Trophoblast cell (in vitro differentiated cells and primary cell): Measurements from ENCODE around the gene ZNF516.

Experiments used
- DNase-seq, 2 donors: peaks; one replicate each; pipeline ENCODE4 v3.0.0-alpha.2; 2016
- H2AFZ ChIP-seq: 2 replicates; pipeline ENCODE4 v1.6.1; 2013; ENCODE audit warnings: low read length, moderate library complexity, mild to moderate bottlenecking; ENCODE audit not compliant: insufficient read depth, poor library complexity
- H2AK5ac ChIP-seq: 2 replicates; pipeline ENCODE4 v1.6.1; 2013; ENCODE audit warnings: mild to moderate bottlenecking, low read length
- H2BK120ac ChIP-seq: 2 replicates; pipeline ENCODE4 v1.6.1; 2013; ENCODE audit warnings: low read length, mild to moderate bottlenecking, moderate library complexity; ENCODE audit not compliant: insufficient read depth, poor library complexity
- H2BK12ac ChIP-seq: 2 replicates; pipeline ENCODE4 v1.6.1; 2013; ENCODE audit warnings: mild to moderate bottlenecking, low read length, moderate library complexity
- H2BK5ac ChIP-seq: 2 replicates; pipeline ENCODE4 v1.6.1; 2013; ENCODE audit warnings: low read length, low read depth, moderate library complexity, mild to moderate bottlenecking; ENCODE audit not compliant: poor library complexity
- H3K14ac ChIP-seq: 2 replicates; pipeline ENCODE4 v1.6.1; 2013; ENCODE audit warnings: mild to moderate bottlenecking, low read length
- H3K18ac ChIP-seq: 2 replicates; pipeline ENCODE4 v1.6.1; 2013; ENCODE audit warnings: mild to moderate bottlenecking, low read length
- H3K23ac ChIP-seq: 2 replicates; pipeline ENCODE4 v1.6.1; 2013; ENCODE audit warnings: low read length
- H3K27ac ChIP-seq: 2 replicates; pipeline ENCODE4 v1.5.1; 2013; ENCODE audit warnings: low read depth, mild to moderate bottlenecking, inconsistent platforms, low read length, moderate library complexity
- H3K27me3 ChIP-seq: 2 replicates; pipeline ENCODE4 v1.6.1; 2013; ENCODE audit warnings: inconsistent platforms, mild to moderate bottlenecking, low read length, moderate library complexity; ENCODE audit not compliant: insufficient read depth
- H3K36me3 ChIP-seq, 2 experiments: 1 replicate in 1 of 2; 2 replicates in 1 of 2; pipeline ENCODE4 v1.6.1; 2013; ENCODE audit warnings: low read length in 2 of 2, mild to moderate bottlenecking in 2 of 2, moderate library complexity in 1 of 2; ENCODE audit not compliant: insufficient read depth in 2 of 2, control insufficient read depth in 1 of 2
- H3K4ac ChIP-seq: 2 replicates; pipeline ENCODE4 v1.6.1; 2013; ENCODE audit warnings: low read depth, mild to moderate bottlenecking, low read length, moderate library complexity
- H3K4me1 ChIP-seq, 2 experiments: 1 replicate in 1 of 2; 2 replicates in 1 of 2; pipeline ENCODE4 v1.6.1; 2013; ENCODE audit warnings: low read length in 2 of 2, mild to moderate bottlenecking in 2 of 2, moderate library complexity in 1 of 2; ENCODE audit not compliant: insufficient read depth in 2 of 2, control insufficient read depth in 1 of 2
- H3K4me2 ChIP-seq: 2 replicates; pipeline ENCODE4 v1.6.1; 2013; ENCODE audit warnings: inconsistent platforms, mild to moderate bottlenecking, low read length, moderate library complexity
- H3K4me3 ChIP-seq: 2 replicates; pipeline ENCODE4 v1.5.1; 2013; ENCODE audit warnings: mild to moderate bottlenecking, low read depth, low read length, inconsistent platforms
- H3K79me1 ChIP-seq: one replicate; pipeline ENCODE4 v1.6.1; 2013; ENCODE audit warnings: low read length
- H3K79me2 ChIP-seq: 2 replicates; pipeline ENCODE4 v1.6.1; 2013; ENCODE audit warnings: low read length, mild to moderate bottlenecking; ENCODE audit not compliant: control insufficient read depth, insufficient read depth, poor library complexity
- H3K9ac ChIP-seq: 2 replicates; pipeline ENCODE4 v1.6.1; 2013; ENCODE audit warnings: mild to moderate bottlenecking, low read length
- H3K9me3 ChIP-seq: 2 replicates; pipeline ENCODE4 v1.6.1; 2013; ENCODE audit warnings: low read depth, mild to moderate bottlenecking, control low read depth, inconsistent platforms, low read length; ENCODE audit not compliant: insufficient read depth
- H4K12ac ChIP-seq: 2 replicates; pipeline ENCODE4 v1.6.1; 2013; ENCODE audit warnings: low read depth, mild to moderate bottlenecking, low read length, moderate library complexity
- H4K8ac ChIP-seq: 2 replicates; pipeline ENCODE4 v1.6.1; 2013; ENCODE audit warnings: low read depth, mild to moderate bottlenecking, low read length, moderate library complexity
- H4K91ac ChIP-seq: one replicate; pipeline ENCODE4 v1.6.1; 2013; ENCODE audit warnings: low read depth, mild to moderate bottlenecking, low read length, moderate library complexity
- WGBS: extraction: QIAGEN DNeasy Blood & Tissue Kit; methylation state at CpG from one replicate; pipeline ENCODE4 v1.1.7; 2013; ENCODE audit warnings: missing lambda C conversion rate; ENCODE audit not compliant: insufficient read length, insufficient coverage; ENCODE audit errors: extremely low coverage; 5-methylcytosine and 5-hydroxymethylcytosine counted together

Gene ZNF516

DNA sequence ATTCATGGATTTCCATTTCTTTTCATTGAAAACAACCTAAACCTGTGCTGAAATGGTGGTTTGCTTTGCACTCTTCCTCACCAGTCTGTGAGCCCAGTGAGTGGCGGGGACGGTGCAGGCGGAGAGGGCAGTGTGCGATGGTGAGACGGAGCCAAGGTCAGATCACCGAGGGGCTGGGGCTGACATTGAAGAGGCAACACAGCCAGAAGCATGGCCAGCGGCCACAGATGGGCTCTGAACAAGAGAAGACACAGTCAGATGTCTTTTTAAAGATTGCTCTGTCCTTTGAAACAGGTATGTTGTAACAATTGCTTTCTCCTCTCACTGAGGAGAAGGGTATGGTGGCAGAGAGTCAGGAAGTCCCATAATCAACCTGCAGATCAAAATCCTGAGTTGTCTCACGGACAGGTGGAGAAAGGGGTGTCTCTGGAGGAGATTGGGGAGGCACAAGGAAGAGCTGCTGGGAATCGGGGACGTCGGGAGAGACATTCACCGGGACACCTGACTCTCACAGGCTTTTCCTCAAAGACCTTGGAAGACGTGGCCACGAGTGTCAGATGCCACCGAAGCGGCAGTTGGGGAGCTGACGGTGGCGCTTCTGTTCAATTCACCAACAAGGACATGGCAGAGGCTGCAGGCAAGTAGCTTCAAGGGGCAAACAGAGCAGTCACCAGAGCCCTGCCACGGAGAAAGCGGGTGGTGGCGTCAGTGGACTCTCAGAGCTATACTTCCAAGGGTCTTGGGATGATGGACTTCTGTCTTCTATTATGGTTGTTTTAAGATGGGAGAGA, 12.1 kb upstream of the ZNF516 start:
- Histone ChIP-seq H3K18ac (no peak overlapping the region), H3K79me2 (no peaks in the 10 kb centered on the region), H4K12ac (no peak overlapping the region), H4K91ac (no peak overlapping the region), H2BK120ac (no peak overlapping the region), H3K14ac (no peak overlapping the region), H2AK5ac (no peak overlapping the region), H3K23ac (no peak overlapping the region), H3K79me1 (no peaks in the 10 kb centered on the region), H2BK12ac (no peak overlapping the region), H3K4me2 (no peak overlapping the region), H2BK5ac (no peak overlapping the region), H3K4me1 (no peaks in the 10 kb centered on the region), H3K36me3 (no peaks in the 10 kb centered on the region), H3K9ac (no peak overlapping the region), H3K4ac (no peak overlapping the region), H3K27ac (no peak overlapping the region), H3K27me3 (no peaks in the 10 kb centered on the region), H3K9me3 (peaks cover 2% of the 10 kb centered on the region), H2AFZ (no peak overlapping the region), H3K4me3 (no peak overlapping the region), H4K8ac (no peak overlapping the region)
- WGBS, result no CpG with 5 or more reads among the region's 21 CpGs
- DNase-seq, result no peak

DNA sequence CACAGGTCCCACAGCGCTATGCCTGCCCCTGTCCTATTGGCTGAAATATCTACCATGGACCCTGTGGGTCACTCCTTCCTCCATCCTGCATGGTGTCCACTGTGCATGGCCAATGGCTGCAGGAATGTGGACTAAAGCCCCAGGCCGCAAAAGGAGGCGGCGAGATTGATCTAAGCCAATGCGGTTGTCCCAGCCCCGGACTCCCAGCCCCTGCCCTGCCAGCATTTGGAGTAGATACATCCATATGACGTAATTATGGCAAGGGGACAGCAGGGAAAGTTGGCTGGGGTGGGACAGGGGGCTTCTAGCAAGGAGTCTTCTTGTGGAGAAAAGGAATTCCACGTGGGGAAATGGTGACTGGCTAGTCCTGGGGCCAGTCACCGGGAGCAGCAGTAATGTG, 11.4 kb upstream of the ZNF516 start:
- WGBS, result no CpG with 5 or more reads among the region's 9 CpGs
- Histone ChIP-seq H2BK12ac (no peak overlapping the region), H2AFZ (no peak overlapping the region), H3K9me3 (peaks cover 2% of the 10 kb centered on the region), H4K12ac (no peak overlapping the region), H3K79me2 (no peaks in the 10 kb centered on the region), H2AK5ac (no peak overlapping the region), H3K79me1 (no peaks in the 10 kb centered on the region), H3K23ac (no peak overlapping the region), H2BK120ac (no peak overlapping the region), H3K4me2 (no peak overlapping the region), H3K4ac (no peak overlapping the region), H3K27ac (no peak overlapping the region), H2BK5ac (no peak overlapping the region), H4K91ac (no peak overlapping the region), H3K18ac (no peak overlapping the region), H3K27me3 (no peaks in the 10 kb centered on the region), H3K4me1 (no peaks in the 10 kb centered on the region), H3K36me3 (no peaks in the 10 kb centered on the region), H4K8ac (no peak overlapping the region), H3K9ac (no peak overlapping the region), H3K4me3 (no peak overlapping the region), H3K14ac (no peak overlapping the region)
- DNase-seq, result no peak

DNA sequence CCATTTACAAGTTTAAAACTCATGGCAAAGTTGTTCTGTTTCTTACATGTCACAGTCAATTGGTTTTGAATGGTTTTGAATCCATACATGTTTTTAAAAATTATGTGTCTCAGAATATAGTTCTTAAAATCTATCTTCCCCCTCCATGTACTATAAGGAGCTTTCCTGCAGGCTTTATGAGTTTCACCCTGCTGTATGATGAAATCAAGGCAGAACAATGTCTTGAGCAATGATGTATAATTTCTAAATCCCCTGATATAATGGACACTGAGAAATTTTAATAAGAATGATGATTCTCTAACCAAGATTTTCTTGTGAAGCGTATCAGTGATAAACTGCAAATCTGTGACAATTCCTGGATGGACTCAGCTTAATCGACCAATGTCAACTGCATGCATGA, 10.6 kb upstream of the ZNF516 start:
- Histone ChIP-seq H3K36me3 (no peaks in the 10 kb centered on the region), H3K79me1 (no peaks in the 10 kb centered on the region)
- no CpG with 5 or more reads among the region's 2 CpGs for WGBS

GRCh38 chr18:76504749-76505148, 9.7 kb upstream of the ZNF516 start:
- Histone ChIP-seq H3K9me3 (peaks cover 2% of the 10 kb centered on the region), H3K4me2 (no peak overlapping the region), H3K18ac (no peak overlapping the region), H3K14ac (no peak overlapping the region), H2BK5ac (no peak overlapping the region), H4K12ac (no peak overlapping the region), H4K8ac (no peak overlapping the region), H4K91ac (no peak overlapping the region), H3K4ac (no peak overlapping the region), H2AFZ (no peak overlapping the region), H2BK12ac (no peak overlapping the region), H3K79me1 (no peaks in the 10 kb centered on the region), H3K79me2 (no peaks in the 10 kb centered on the region), H2AK5ac (no peak overlapping the region), H3K36me3 (no peaks in the 10 kb centered on the region), H3K27ac (no peak overlapping the region), H3K9ac (no peak overlapping the region), H3K27me3 (no peaks in the 10 kb centered on the region), H3K23ac (no peak overlapping the region), H2BK120ac (no peak overlapping the region), H3K4me3 (no peak overlapping the region), H3K4me1 (no peaks in the 10 kb centered on the region)
- no peak for DNase-seq
- WGBS, result no CpG with 5 or more reads among the region's 5 CpGs

More for the DNA sequence above, 10.6 kb upstream of the ZNF516 start:
- Histone ChIP-seq H3K23ac (no peak overlapping the region), H3K9me3 (peaks cover 2% of the 10 kb centered on the region), H3K14ac (no peak overlapping the region), H2BK5ac (no peak overlapping the region), H3K27ac (no peak overlapping the region), H2AK5ac (no peak overlapping the region), H3K79me2 (no peaks in the 10 kb centered on the region), H3K9ac (no peak overlapping the region), H3K4me1 (no peaks in the 10 kb centered on the region), H4K8ac (no peak overlapping the region), H2BK12ac (no peak overlapping the region), H3K4me2 (no peak overlapping the region), H4K91ac (no peak overlapping the region), H3K27me3 (no peaks in the 10 kb centered on the region), H3K4ac (no peak overlapping the region), H4K12ac (no peak overlapping the region), H3K4me3 (no peak overlapping the region), H3K18ac (no peak overlapping the region), H2AFZ (no peak overlapping the region), H2BK120ac (no peak overlapping the region)
- no peak for DNase-seq
